ENCODE data around the gene CCR9.

Gene CCR9

GRCh38 chr3:45946875-45947274 is 60.5 kb downstream of the CCR9 start:
- H3K4me3 ChIP-seq (replicated peaks; ENCODE audit: low read depth, low read length) = no peak overlapping the region
- no peak for TF ChIP-seq CTCF (IDR thresholded peaks at IDR 0.05; ENCODE audit: low read depth, low read length, missing control alignments)
- DNase-seq (ENCODE audit: extremely low read depth, low read depth) = no peak

GRCh38 chr3:45947361-45947760 is 61.0 kb downstream of the CCR9 start:
- DNase-seq (ENCODE audit: extremely low read depth, low read depth) = no peak
- no peak for TF ChIP-seq CTCF (IDR thresholded peaks at IDR 0.05; ENCODE audit: low read depth, low read length, missing control alignments)
- H3K4me3 ChIP-seq (replicated peaks; ENCODE audit: low read depth, low read length) = no peak overlapping the region

GRCh38 chr3:45948311-45948781 is 62.0 kb downstream of the CCR9 start:
- no peak overlapping the region for H3K4me3 ChIP-seq (replicated peaks; ENCODE audit: low read depth, low read length)
- TF ChIP-seq CTCF (IDR thresholded peaks at IDR 0.05; ENCODE audit: low read depth, low read length, missing control alignments) = no peak
- peak; percentile 85 for DNase-seq (ENCODE audit: extremely low read depth, low read depth)

GRCh38 chr3:45948881-45949280 is 62.5 kb downstream of the CCR9 start:
- no peak for TF ChIP-seq CTCF (IDR thresholded peaks at IDR 0.05; ENCODE audit: low read depth, low read length, missing control alignments)
- DNase-seq (ENCODE audit: extremely low read depth, low read depth) = no peak
- no peak overlapping the region for H3K4me3 ChIP-seq (replicated peaks; ENCODE audit: low read depth, low read length)

- TF ChIP-seq CTCF (IDR thresholded peaks at IDR 0.05; ENCODE audit: low read depth, low read length, missing control alignments) = no peak
- DNase-seq (ENCODE audit: extremely low read depth, low read depth) = no peak
- H3K4me3 ChIP-seq (replicated peaks; ENCODE audit: low read depth, low read length) = no peak overlapping the region
Observed at GRCh38 chr3:45949432-45949831, 63.1 kb downstream of the CCR9 start.

GRCh38 chr3:45950131-45950530 is 63.8 kb downstream of the CCR9 start:
- H3K4me3 ChIP-seq (replicated peaks; ENCODE audit: low read depth, low read length) = no peak overlapping the region
- no peak for DNase-seq (ENCODE audit: extremely low read depth, low read depth)
- TF ChIP-seq CTCF (IDR thresholded peaks at IDR 0.05; ENCODE audit: low read depth, low read length, missing control alignments) = no peak

Measured in HFF-Myc (cell line).